SK-N-MC (cell line): ENCODE data around the gene CLEC1A.

Experiments used
- DNase-seq: peaks from one replicate; pipeline ENCODE4 v3.0.0-alpha.2; 2011; ENCODE audit warnings: low read depth, low spot score
- H3K27ac ChIP-seq: fragments of 200-600 bp; sonication (generic); 2 replicates; pipeline ENCODE4 v1.5.1; 2016; ENCODE audit warnings: mixed run types
- H3K36me3 ChIP-seq: fragments of 200-600 bp; sonication (generic); 2 replicates; pipeline ENCODE4 v1.6.1; 2017; ENCODE audit warnings: antibody characterized with exemption, low read length, mixed read lengths; ENCODE audit not compliant: insufficient read depth
- H3K4me3 ChIP-seq: fragments of 200-600 bp; sonication (generic); 2 replicates; pipeline ENCODE4 v1.5.1; 2016
- H3K9ac ChIP-seq: fragments of 200-600 bp; sonication (generic); 2 replicates; pipeline ENCODE4 v1.8.0; 2017; ENCODE audit warnings: mixed run types, mixed read lengths; ENCODE audit not compliant: insufficient read length
- H3K9me3 ChIP-seq: fragments of 200-600 bp; sonication (generic); 2 replicates; pipeline ENCODE4 v1.6.1; 2017; ENCODE audit warnings: low read depth, mild to moderate bottlenecking, antibody characterized with exemption, low read length, moderate library complexity, mixed read lengths
- EZH2 ChIP-seq: fragments of 200-600 bp; sonication (generic); IDR thresholded peaks from one replicate; pipeline ENCODE4 v1.6.1; 2017; ENCODE audit warnings: antibody characterized with exemption
- FOXP2 ChIP-seq: optimal IDR thresholded peaks from 2 replicates; pipeline ENCODE3; 2011; ENCODE audit warnings: mild to moderate bottlenecking, moderate library complexity; ENCODE audit not compliant: insufficient read depth; ENCODE audit errors: extremely low read length, control extremely low read depth
- POLR2AphosphoS5 ChIP-seq: IDR thresholded peaks from 2 replicates; pipeline ENCODE4 v1.6.1; 2012; ENCODE audit warnings: mild to moderate bottlenecking, low read depth, low read length, borderline replicate concordance

CLEC1A gene

GRCh38 chr12:10130042-10130441 is 31.3 kb upstream of the CLEC1A start, which contains the start of gene CLEC7A:
TSS of gene CLEC7A (minus strand) at chr12:10130199. CDS start at chr12:10130082, 117 bp downstream.
- peak; percentile 37 for DNase-seq
- no peak within 1 kb of the TSS for H3K27ac ChIP-seq
- no peak within 1 kb of the TSS; the same call in 1 of the 2 replicates for H3K4me3 ChIP-seq
- H3K9me3 ChIP-seq, result no peaks in the 10 kb centered on the region
- no peak within 1 kb of the TSS for H3K9ac ChIP-seq
- TF ChIP-seq EZH2 (no peak), POLR2AphosphoS5 (no peak)
- no peaks in the 10 kb centered on the region for H3K36me3 ChIP-seq

- Histone ChIP-seq H3K27ac (no peak overlapping the region), H3K9ac (no peak overlapping the region), H3K9me3 (no peaks in the 10 kb centered on the region), H3K36me3 (no peaks in the 10 kb centered on the region), H3K4me3 (no peak overlapping the region)
- DNase-seq, result no peak
- TF ChIP-seq EZH2, result no peak
- no peak for TF ChIP-seq POLR2AphosphoS5
- TF ChIP-seq FOXP2, result no peak
Observed at GRCh38 chr12:10128687-10129086, 29.9 kb upstream of the CLEC1A start.

GRCh38 chr12:10126413-10126812 is 27.6 kb upstream of the CLEC1A start:
- no peak for TF ChIP-seq EZH2
- no peak for TF ChIP-seq POLR2AphosphoS5
- TF ChIP-seq FOXP2, result no peak
- Histone ChIP-seq H3K36me3 (no peaks in the 10 kb centered on the region), H3K9ac (no peak overlapping the region), H3K9me3 (no peaks in the 10 kb centered on the region), H3K4me3 (no peak overlapping the region), H3K27ac (no peak overlapping the region)
- no peak for DNase-seq

- Histone ChIP-seq H3K36me3 (no peaks in the 10 kb centered on the region), H3K9ac (no peak overlapping the region), H3K9me3 (no peaks in the 10 kb centered on the region), H3K4me3 (no peak overlapping the region), H3K27ac (no peak overlapping the region)
- TF ChIP-seq FOXP2, result no peak
- TF ChIP-seq EZH2, result no peak
- TF ChIP-seq POLR2AphosphoS5, result no peak
- no peak for DNase-seq
Observed at GRCh38 chr12:10122689-10123088, 23.9 kb upstream of the CLEC1A start.

GRCh38 chr12:10121278-10121677 is 22.5 kb upstream of the CLEC1A start:
- DNase-seq, result no peak
- Histone ChIP-seq H3K9ac (no peak overlapping the region), H3K36me3 (no peaks in the 10 kb centered on the region)

GRCh38 chr12:10119066-10119465 is 20.3 kb upstream of the CLEC1A start:
- no peak for TF ChIP-seq POLR2AphosphoS5
- no peak for TF ChIP-seq EZH2
- no peak for TF ChIP-seq FOXP2
- Histone ChIP-seq H3K27ac (no peak overlapping the region), H3K9me3 (no peaks in the 10 kb centered on the region), H3K4me3 (no peak overlapping the region), H3K9ac (no peak overlapping the region), H3K36me3 (no peaks in the 10 kb centered on the region)
- DNase-seq, result no peak

More at GRCh38 chr12:10121278-10121677, 22.5 kb upstream of the CLEC1A start:
- Histone ChIP-seq H3K9me3 (no peaks in the 10 kb centered on the region), H3K27ac (no peak overlapping the region), H3K4me3 (no peak overlapping the region)
- TF ChIP-seq POLR2AphosphoS5 (no peak), FOXP2 (no peak), EZH2 (no peak)

GRCh38 chr12:10115890-10116289 is 17.1 kb upstream of the CLEC1A start:
- Histone ChIP-seq H3K4me3 (no peak overlapping the region), H3K36me3 (no peaks in the 10 kb centered on the region), H3K27ac (no peak overlapping the region), H3K9me3 (no peaks in the 10 kb centered on the region), H3K9ac (no peak overlapping the region)
- DNase-seq, result no peak
- TF ChIP-seq POLR2AphosphoS5 (no peak), FOXP2 (no peak), EZH2 (no peak)

- TF ChIP-seq EZH2, result no peak
- TF ChIP-seq FOXP2, result no peak
- TF ChIP-seq POLR2AphosphoS5, result no peak
Observed at GRCh38 chr12:10115311-10115710, 16.5 kb upstream of the CLEC1A start.

GRCh38 chr12:10113920-10114319 is 15.1 kb upstream of the CLEC1A start:
- DNase-seq, result no peak
- Histone ChIP-seq H3K27ac (no peak overlapping the region), H3K36me3 (no peaks in the 10 kb centered on the region), H3K9ac (no peak overlapping the region), H3K9me3 (no peaks in the 10 kb centered on the region), H3K4me3 (no peak overlapping the region)
- TF ChIP-seq POLR2AphosphoS5 (no peak), FOXP2 (no peak), EZH2 (no peak)

More at GRCh38 chr12:10115311-10115710, 16.5 kb upstream of the CLEC1A start:
- no peak overlapping the region for H3K4me3 ChIP-seq
- DNase-seq, result no peak
- no peaks in the 10 kb centered on the region for H3K36me3 ChIP-seq
- H3K9ac ChIP-seq, result no peak overlapping the region
- H3K27ac ChIP-seq, result no peak overlapping the region
- H3K9me3 ChIP-seq, result no peaks in the 10 kb centered on the region
